Gastroesophageal sphincter (tissue), 4 donors: ENCODE measurements around the gene FAM241B. TPM values are rescaled to one million over a fixed set of nuclear protein-coding genes. Genes with fewer than 3 reads are reported as not detected.

Experiments
- ATAC-seq: fragments of 150-250 bp; one replicate; pipeline ENCODE4 v1.9.1; 2016; ENCODE audit warnings: mild to moderate bottlenecking, moderate library complexity
- H3K27ac ChIP-seq, 4 donors: fragments of 200-600 bp; sonication (generic) in 3 of 4; 1 replicate in 3 of 4; 2 replicates in 1 of 4; pipeline ENCODE4 v1.5.1; 2016 to 2019
- H3K27me3 ChIP-seq: fragments of 200-600 bp; sonication (generic); one replicate; pipeline ENCODE4 v1.5.1; 2019
- H3K36me3 ChIP-seq, 2 donors: fragments of 200-600 bp; sonication (generic); one replicate each; pipeline ENCODE4 v1.5.1; 2019; ENCODE audit warnings: control low read depth in 1 of 2
- H3K4me1 ChIP-seq, 3 donors: fragments of 200-600 bp; sonication (generic); 1 replicate in 2 of 3; 2 replicates in 1 of 3; pipeline ENCODE4 v1.5.1; 2016 to 2019; ENCODE audit warnings: control low read depth in 2 of 3
- H3K4me3 ChIP-seq, 2 donors: fragments of 200-600 bp; sonication (generic); one replicate each; pipeline ENCODE4 v1.5.1; 2019; ENCODE audit warnings: mild to moderate bottlenecking in 1 of 2, moderate library complexity in 1 of 2
- H3K9me3 ChIP-seq, 3 donors: fragments of 200-600 bp; sonication (generic); one replicate each; pipeline ENCODE4 v1.5.1; 2017 to 2019; ENCODE audit warnings: control low read depth in 2 of 3
- EP300 ChIP-seq: sonication (generic); formaldehyde crosslinking; IDR thresholded peaks from one replicate; pipeline ENCODE4 v1.6.1; 2017; ENCODE audit warnings: antibody characterized with exemption, mild to moderate bottlenecking
- POLR2A ChIP-seq, 2 donors: fragments of 450-650 bp; IDR thresholded peaks; one replicate each; pipeline ENCODE4 v1.6.1; 2017; ENCODE audit warnings: antibody characterized with exemption in 2 of 2, mild to moderate bottlenecking in 2 of 2, moderate library complexity in 1 of 2
- POLR2AphosphoS5 ChIP-seq: sonication (generic); formaldehyde crosslinking; IDR thresholded peaks from one replicate; pipeline ENCODE4 v1.6.1; 2017; ENCODE audit warnings: antibody characterized with exemption
- WGBS, 2 donors: methylation state at CpG; one replicate each; pipeline ENCODE4 v1.1.5; 2018; ENCODE audit warnings: low coverage in 1 of 2; 5-methylcytosine and 5-hydroxymethylcytosine counted together
- total RNA-seq, 4 donors: library from RNA; depleted of rRNA; stranded (reverse); fragments of >200 nt; gene quantifications; one replicate each; pipeline ENCODE4 v1.1.0, GENCODE V29; 2016
- TF ChIP-seq, protein P1 (sequence below), 4 experiments: fragments of 200-600 bp in 2 of 4; fragments of 450-650 bp in 2 of 4; sonication (generic) in 1 of 4; IDR thresholded peaks; one replicate each; pipeline ENCODE4 v1.5.1; 2017 to 2019; ENCODE audit warnings: antibody characterized with exemption in 4 of 4, mild to moderate bottlenecking in 2 of 4, moderate library complexity in 2 of 4

FAM241B gene
- total RNA-seq, 4 donors from 2014 or later, result 0.81 to 7.9 (median 5.9) TPM

DNA sequence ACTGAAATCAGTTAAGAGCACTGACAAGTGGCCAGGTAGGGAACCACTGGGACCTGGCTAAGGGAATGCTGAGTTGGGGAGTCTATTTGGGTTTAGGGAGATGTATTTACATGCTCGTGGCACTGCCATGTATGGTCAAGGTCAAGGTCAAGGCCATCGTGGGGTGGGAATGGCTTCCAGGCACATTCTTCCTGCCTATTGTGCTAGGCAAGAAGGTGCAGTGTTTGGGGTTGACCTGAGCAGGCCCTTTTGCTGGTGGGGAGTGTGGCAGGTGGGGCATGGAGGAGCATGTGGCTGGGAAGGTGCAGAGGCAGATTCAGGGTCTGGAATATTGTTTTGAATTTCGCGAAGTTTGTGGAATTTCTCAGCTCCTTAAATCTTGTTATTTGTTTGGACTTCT is 17.8 kb downstream of the FAM241B start:
- TF ChIP-seq POLR2AphosphoS5, result no peak

DNA sequence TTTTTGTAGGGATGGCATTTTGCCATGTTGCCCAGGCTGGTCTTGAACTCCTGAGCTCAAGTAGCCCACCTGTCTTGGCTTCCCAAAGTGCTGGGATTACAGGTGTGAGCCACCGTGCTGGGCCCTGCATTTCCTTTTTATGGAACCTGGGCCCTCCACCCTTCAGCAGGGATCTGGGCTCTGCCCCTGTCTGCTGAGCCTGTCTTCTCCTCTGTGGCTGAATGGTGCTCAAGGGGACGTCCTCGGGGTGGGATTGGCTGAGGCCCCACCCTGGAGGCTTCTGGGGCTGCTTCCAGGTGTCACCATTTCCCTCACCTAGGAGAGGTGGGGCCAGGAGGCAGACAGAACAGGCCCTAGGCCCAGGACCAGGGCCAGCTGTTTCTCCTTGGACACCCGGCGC is 18.4 kb downstream of the FAM241B start:
- Histone ChIP-seq H3K27ac (no peak overlapping the region), H3K4me3 (no peak overlapping the region), H3K27me3 (peaks cover 14% of the 10 kb centered on the region), H3K9me3 (no peaks in the 10 kb centered on the region), H3K36me3 (no peaks in the 10 kb centered on the region), H3K4me1 (no peaks in the 10 kb centered on the region)
- TF ChIP-seq POLR2A (IDR thresholded peaks at IDR 0.05) (no peak), EP300 (no peak), POLR2AphosphoS5 (no peak)
- TF ChIP-seq, protein P1, sequence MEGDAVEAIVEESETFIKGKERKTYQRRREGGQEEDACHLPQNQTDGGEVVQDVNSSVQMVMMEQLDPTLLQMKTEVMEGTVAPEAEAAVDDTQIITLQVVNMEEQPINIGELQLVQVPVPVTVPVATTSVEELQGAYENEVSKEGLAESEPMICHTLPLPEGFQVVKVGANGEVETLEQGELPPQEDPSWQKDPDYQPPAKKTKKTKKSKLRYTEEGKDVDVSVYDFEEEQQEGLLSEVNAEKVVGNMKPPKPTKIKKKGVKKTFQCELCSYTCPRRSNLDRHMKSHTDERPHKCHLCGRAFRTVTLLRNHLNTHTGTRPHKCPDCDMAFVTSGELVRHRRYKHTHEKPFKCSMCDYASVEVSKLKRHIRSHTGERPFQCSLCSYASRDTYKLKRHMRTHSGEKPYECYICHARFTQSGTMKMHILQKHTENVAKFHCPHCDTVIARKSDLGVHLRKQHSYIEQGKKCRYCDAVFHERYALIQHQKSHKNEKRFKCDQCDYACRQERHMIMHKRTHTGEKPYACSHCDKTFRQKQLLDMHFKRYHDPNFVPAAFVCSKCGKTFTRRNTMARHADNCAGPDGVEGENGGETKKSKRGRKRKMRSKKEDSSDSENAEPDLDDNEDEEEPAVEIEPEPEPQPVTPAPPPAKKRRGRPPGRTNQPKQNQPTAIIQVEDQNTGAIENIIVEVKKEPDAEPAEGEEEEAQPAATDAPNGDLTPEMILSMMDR (IDR thresholded peaks at IDR 0.05), result no peak
- WGBS, 2 donors, result 94 to 100% methylated on average over 1 to 3 of the region's 5 CpGs
- no peak for ATAC-seq

More for the DNA sequence above, 17.8 kb downstream of the FAM241B start:
- Histone ChIP-seq H3K27ac (no peak overlapping the region), H3K36me3 (no peaks in the 10 kb centered on the region), H3K27me3 (peaks cover 18% of the 10 kb centered on the region), H3K9me3 (no peaks in the 10 kb centered on the region), H3K4me3 (no peak overlapping the region), H3K4me1 (no peaks in the 10 kb centered on the region)
- 75 to 87% methylated on average over 3 of the region's 4 CpGs for WGBS, 2 donors
- no peak for ATAC-seq

DNA sequence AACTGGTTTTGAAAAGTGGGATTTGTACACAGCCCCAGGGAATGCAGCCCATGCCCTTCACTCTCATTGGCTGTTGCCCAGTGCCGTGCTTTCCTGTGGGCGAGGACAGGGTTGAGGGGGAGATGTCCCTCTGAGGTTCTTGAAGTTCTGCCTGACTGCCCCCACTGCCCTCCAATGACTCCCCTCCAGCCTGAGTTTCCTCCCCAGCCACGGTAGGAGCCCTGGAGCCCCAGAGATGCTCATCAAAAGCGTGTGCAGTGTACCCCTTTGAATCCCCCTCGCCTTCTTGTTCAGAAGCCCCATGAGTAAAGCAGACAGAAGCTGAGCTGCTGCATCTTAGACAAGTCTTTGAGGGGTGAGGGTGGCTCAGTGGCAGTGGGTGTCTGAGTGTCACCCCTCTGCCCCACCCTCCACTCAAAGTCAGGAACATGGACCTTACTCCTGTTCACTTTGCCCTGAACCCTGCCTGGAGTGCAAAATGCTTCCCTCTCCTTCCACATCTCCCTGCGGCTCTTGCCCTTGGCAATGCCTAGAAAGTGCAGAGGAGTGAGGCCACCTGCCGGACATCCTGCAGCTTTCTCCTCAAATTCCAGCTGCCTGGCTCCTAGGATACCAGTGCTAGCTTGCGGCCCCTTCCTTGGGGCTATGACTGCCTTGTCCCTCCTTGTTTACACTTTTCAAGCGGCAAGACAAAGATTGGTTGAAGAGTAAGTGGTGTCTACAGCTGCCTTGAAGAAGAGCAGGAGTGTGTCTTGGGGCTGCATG is 19.9 kb downstream of the FAM241B start:
- Histone ChIP-seq H3K27me3 (peaks cover 8% of the 10 kb centered on the region), H3K4me3 (no peak overlapping the region), H3K4me1 (no peaks in the 10 kb centered on the region), H3K9me3 (no peaks in the 10 kb centered on the region), H3K27ac (no peak overlapping the region), H3K36me3 (no peaks in the 10 kb centered on the region)
- TF ChIP-seq, protein P1 (IDR thresholded peaks at IDR 0.05), result no peak
- TF ChIP-seq EP300 (no peak), POLR2A (IDR thresholded peaks at IDR 0.05) (no peak), POLR2AphosphoS5 (no peak)
- WGBS, 2 donors, result 78 to 100% methylated on average over 2 to 4 of the region's 9 CpGs
- ATAC-seq, result no peak

DNA sequence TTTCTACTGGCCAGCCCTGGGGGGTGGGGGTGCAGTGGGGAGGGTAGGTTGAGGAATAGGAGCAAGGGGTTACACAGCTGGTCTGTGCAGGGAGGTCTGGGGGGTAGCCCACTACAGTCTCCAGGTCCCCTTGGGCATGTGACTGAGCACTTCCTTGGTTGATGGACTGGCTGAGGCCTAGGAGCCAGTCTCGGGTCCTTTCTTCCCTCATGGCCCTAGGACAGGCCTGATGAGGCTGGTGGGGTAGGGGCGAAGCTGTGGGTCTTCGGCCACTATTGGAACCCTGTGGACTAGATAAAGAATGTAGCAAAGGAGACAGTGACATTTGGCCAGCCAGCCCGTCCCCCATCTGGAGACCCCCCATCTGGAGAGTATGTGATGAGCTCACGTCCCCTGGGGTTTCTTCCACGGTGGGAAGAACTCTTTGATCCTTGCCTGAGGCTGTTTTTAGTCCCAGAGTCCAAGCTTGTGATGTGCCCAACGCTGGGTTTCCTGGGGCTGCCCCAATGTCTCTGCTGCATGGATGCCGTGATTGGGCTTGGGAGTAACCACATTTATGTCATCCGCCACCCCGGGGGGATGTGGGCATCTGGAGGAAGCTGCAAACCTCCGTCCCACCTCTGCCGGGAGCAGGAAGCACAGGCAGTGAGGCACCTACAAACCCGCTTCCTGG is 20.7 kb downstream of the FAM241B start:
- Histone ChIP-seq H3K9me3 (no peaks in the 10 kb centered on the region), H3K27me3 (peaks cover 16% of the 10 kb centered on the region), H3K4me3 (no peak overlapping the region), H3K27ac (no peak overlapping the region), H3K4me1 (no peaks in the 10 kb centered on the region), H3K36me3 (no peaks in the 10 kb centered on the region)
- ATAC-seq, result no peak
- 79% methylated on average over 4 of the region's 13 CpGs; no CpG with 5 or more reads in 1 of the 2 donors for WGBS, 2 donors
- TF ChIP-seq POLR2AphosphoS5, result no peak
- TF ChIP-seq, protein P1 (IDR thresholded peaks at IDR 0.05), result no peak
- TF ChIP-seq EP300, result no peak
- no peak for TF ChIP-seq POLR2A (IDR thresholded peaks at IDR 0.05)

DNA sequence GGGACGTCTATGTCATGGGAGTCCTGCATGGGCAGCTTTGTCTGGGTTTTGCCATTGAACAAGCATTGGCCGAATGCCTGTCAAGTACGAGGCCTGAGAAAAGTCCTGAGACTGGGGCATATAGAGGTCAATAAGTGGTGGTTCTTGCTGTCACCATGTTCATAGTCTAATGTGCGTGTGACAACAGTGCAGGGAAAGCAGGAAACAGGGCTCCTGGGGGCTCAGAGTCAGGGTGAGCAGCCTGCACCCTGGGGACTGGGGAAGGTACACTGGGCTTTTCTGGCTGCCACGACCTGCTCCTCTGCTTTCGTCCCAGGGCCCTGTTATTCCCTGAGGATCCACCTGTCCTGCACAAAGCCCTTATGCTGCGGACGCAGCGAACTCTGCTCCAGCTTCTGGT is 21.3 kb downstream of the FAM241B start:
- H3K4me3 ChIP-seq, result no peak overlapping the region
- whole genome bisulfite sequencing, 2 donors, result 40 to 82% methylated on average over 1 to 9 of the region's 9 CpGs
- H3K9me3 ChIP-seq, result no peaks in the 10 kb centered on the region
- peaks cover 22% of the 10 kb centered on the region for H3K27me3 ChIP-seq
- TF ChIP-seq POLR2AphosphoS5 (no peak), POLR2A (IDR thresholded peaks at IDR 0.05) (no peak), EP300 (no peak)
- TF ChIP-seq, protein P1 (IDR thresholded peaks at IDR 0.05), result no peak
- no peaks in the 10 kb centered on the region for H3K36me3 ChIP-seq
- no peak overlapping the region for H3K27ac ChIP-seq
- H3K4me1 ChIP-seq, result no peaks in the 10 kb centered on the region
- no peak for ATAC-seq
